ENCODE measurements around the gene CREB3L4.

- TF ChIP-seq CTCF (IDR thresholded peaks at IDR 0.05; ENCODE audit: low read depth, low read length) (no peak), EZH2phosphoT487 (IDR thresholded peaks at IDR 0.05; ENCODE audit: low read depth) (no peak)
These were observed 19.9 kb downstream of the CREB3L4 start for GRCh38 chr1:153987621-153988020.

Data from OCI-LY3 (cell line).